GM18867 (cell line): ENCODE data around the gene CTNNB1.

ENCODE experiments used
- ATAC-seq: cut with Tn5 transposase; IDR thresholded peaks from one replicate; pipeline ENCODE4 v1.9.1; 2021; ENCODE audit warnings: mild to moderate bottlenecking, moderate library complexity; ENCODE audit not compliant: unreplicated experiment

Gene CTNNB1

DNA sequence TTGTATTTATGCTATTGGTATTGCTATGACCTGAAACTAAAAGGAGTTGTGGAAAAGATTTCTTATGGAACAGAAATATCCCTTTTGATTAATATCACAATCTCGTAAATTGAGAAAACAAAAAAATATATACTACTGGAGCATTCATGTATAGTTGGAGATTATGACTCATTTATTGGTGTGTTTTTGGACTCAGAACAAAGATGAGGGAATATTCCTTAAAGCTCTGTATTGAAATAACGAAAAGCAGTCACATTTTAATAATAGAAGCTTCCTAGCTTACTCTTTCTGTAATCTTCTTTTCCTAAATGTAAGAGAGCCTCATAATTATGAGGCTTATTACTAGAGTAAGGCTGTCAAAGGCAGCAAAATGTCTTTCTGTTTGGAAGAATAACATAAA, 14.3 kb downstream of the CTNNB1 start:
- ATAC-seq: no peak

DNA sequence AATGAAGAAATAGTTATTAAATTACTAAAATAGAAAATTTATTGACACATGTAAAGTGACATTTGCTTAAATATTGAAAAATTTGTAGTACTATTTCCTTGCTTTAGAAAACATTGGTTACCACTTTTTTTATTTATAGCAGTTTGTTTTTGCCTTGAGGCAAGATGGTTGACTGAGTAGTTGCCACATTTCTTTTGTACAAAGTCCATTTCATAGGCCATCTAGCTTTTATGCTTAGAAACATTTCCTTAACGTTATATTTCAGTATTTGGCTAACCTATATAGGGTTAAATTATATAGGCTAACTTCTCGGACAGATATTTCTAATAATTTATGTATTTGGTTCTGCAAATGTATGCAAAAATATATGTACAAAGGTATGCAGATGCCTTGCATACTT, 17.1 kb downstream of the CTNNB1 start:
- ATAC-seq: no peak

DNA sequence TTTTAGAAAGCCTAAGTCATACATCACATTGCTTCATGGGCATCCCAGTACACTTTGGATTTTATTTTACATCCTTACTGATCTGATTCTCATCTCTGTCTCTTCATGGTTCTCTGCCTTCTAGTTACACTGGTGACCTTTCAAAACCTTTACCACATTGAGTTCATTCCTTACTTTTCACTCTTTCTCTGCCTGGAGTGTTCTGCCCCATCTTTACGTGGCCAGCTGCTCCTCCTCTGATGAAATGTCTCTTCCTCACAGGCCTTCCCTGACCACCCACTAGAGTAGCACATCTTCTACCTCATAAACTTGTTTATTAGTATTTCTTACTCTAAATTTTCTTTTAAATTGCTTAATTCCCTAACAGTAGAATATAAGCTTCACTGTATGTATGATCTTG, 17.7 kb downstream of the CTNNB1 start:
- no peak for ATAC-seq

DNA sequence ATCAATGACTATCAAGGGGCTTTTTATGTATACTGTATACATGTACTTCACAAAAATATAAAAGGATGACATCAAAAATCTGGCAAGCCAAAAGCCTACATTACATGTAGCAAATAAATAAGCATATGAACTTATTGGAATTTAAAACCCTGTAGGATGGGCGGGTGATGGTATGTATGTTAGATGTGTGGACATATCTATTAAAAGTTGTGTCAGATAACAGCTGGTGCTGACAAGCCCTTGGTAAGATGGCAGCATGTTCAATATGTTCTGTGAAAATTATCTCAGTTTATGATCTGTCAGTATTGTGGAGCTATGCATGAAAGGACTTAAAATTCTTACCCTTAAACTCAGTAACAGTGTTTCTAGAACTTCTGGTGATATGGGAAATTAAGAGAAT, 20.1 kb downstream of the CTNNB1 start:
- ATAC-seq: no peak

DNA sequence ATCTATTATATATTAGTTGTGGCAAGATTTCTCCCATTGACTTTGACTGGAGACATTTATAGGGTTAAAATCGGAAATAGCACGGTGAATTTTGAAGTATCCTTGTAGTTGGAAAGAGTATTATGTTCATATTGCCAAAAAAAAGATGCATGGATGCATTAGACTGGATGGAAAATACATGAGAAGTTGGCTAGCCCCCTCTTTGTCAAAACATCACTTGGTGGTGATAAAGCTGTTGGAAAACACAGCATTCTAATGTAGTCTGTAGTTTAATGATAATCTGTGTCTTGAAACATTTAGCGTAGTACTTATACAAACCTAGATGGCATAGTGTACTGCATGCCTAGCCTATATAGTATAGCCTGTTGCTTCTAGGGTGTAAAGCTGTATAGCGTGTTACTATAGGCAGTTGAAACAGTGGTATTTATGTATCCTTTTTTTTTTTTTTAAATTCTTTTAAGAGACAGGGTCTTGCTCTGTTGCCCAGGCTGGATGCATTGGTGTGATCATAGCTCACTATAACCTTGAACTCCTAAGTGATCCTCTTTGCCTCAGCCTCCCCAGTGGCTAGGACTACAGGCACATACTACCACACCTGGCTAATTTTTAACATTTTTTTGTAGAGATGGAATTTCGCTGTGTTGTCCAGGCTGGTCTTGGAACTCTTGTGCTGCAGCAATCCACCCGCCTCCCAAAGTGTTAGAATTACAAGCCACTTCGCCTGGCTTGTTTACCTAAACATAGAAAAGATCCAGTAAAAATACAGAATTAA, 21.8 kb downstream of the CTNNB1 start:
- ATAC-seq: no peak

DNA sequence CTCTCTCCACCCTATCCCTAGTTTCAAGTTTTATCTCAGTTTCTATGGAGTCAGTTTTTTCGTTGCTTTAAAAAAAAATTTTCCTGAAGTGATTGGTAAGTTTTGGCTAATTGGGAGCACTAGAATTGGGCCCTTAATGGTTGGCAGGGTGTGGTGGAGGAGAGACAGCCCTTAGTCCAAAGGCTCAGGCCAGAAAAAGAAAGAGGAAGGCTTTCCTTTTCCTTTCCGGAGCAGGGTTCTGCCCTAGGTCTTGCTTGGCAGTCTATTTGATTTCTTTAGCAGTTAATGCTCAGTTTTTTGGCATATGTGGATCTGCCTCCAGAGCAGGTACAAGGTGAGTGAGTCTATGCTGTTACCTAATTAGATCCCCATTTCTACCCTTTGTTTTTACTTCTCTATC, 22.7 kb downstream of the CTNNB1 start:
- no peak for ATAC-seq

DNA sequence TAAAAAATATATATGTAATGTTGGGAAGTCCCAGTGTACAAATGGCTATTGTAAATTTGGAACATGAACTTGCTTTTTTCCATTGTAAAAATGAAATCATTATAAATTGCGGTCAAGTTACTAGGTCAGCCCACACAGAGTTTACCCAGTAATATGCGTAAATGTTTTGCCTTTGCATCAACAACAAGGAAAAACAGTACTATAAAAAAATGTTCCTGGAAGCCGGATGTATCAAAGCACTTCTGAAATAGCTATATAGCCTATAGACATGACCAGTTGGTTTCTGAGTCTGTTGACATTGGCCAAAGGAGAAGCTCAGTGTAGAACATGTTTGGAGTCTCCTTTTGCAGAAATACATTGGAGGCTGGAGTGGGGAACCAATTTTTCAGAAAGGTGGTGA, 23.2 kb downstream of the CTNNB1 start:
- no peak for ATAC-seq

DNA sequence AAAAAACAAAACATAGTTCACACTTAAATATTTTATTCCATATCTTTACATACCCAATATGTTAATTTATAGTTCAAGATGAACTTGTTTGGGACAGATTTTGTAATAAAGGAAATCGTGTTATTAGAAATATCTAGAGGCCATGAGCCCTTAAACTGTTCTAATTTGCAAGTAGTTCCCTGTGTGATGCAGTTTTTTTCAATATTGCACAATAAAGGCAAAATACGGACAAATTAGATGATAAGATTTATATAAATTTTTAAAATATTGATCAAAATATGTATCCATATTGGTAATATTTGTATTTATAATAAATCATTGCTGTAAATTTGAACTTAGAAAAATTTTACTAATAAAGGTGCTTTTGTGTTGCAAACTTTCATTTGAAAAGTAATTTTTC, 23.8 kb downstream of the CTNNB1 start:
- ATAC-seq: no peak

DNA sequence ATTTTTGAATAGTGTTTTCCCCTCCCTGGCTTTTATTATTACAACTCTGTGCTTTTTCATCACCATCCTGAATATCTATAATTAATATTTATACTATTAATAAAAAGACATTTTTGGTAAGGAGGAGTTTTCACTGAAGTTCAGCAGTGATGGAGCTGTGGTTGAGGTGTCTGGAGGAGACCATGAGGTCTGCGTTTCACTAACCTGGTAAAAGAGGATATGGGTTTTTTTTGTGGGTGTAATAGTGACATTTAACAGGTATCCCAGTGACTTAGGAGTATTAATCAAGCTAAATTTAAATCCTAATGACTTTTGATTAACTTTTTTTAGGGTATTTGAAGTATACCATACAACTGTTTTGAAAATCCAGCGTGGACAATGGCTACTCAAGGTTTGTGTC, 24.4 kb downstream of the CTNNB1 start:
- no peak for ATAC-seq

DNA sequence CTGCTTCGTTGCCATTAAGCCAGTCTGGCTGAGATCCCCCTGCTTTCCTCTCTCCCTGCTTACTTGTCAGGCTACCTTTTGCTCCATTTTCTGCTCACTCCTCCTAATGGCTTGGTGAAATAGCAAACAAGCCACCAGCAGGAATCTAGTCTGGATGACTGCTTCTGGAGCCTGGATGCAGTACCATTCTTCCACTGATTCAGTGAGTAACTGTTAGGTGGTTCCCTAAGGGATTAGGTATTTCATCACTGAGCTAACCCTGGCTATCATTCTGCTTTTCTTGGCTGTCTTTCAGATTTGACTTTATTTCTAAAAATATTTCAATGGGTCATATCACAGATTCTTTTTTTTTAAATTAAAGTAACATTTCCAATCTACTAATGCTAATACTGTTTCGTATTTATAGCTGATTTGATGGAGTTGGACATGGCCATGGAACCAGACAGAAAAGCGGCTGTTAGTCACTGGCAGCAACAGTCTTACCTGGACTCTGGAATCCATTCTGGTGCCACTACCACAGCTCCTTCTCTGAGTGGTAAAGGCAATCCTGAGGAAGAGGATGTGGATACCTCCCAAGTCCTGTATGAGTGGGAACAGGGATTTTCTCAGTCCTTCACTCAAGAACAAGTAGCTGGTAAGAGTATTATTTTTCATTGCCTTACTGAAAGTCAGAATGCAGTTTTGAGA, 25.0 kb downstream of the CTNNB1 start:
- ATAC-seq: no peak

DNA sequence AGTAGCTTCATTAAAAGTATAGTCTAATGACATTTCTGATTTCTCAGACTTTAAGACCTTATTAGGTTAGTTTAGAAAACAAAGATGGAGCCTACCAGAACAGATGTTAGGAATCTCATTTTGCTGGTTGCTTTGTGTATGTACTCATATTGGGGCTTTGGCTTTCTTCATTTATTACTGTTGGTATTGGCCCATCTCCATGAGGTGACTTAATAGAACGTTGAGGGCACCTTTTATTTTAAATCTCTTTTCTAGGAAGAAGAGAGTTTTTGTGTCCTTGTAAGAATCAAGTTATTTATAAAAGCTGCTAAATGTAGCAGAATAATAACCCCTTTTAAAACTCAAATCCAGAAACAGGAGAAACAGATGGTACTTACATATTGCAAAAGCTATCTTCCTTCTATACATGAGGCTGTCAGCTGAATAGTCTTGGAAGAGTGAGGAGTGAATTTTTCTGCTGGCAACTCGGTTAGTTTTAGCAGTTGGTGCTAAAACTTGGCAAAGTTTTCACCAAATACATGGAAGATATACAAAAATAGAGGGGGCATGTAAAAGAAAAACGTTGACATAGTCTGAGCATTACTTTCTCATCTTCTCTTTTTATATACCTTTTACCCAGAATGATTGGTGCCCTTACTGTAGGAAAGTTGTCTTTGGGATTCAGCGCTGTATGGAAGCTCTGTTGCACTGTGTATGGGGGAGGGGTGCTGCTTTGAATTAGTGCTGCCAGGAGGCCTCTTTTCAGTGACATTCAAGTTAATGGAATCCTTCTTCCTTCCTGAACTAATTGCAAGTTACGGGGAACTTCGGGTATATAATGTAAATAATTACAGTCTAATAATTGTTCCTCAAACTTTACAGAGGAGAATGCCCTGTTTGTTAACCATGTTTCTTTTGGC, 35.8 kb downstream of the CTNNB1 start:
- no peak for ATAC-seq

DNA sequence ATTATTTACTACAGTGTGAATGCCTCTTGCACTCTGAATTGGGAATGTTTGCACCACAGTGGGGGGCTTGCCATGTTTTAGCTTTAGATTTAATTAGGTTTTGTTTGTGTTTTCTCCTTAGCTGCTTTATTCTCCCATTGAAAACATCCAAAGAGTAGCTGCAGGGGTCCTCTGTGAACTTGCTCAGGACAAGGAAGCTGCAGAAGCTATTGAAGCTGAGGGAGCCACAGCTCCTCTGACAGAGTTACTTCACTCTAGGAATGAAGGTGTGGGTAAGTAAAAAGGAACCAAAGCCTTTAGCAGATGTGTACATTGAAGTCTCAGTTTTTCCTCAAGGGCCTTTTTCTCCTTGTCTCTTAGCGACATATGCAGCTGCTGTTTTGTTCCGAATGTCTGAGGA, 36.9 kb downstream of the CTNNB1 start:
- ATAC-seq: no peak

DNA sequence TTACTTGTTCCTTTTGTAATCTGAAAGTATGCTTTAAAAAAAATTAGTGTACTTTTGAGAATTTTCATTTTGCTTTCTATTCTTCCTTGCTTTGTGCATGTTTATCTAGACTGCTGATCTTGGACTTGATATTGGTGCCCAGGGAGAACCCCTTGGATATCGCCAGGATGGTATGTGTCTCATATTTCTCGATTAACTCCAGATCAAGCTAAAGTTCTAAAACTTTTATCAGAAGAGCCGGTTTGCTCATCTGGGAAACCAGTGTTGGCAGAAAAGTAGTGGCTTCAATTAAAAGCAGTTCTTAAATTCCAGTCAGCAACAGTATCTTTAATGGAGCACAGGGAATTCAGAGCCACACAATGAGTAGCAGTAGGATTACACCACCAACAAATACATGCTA, 38.6 kb downstream of the CTNNB1 start:
- no peak for ATAC-seq

DNA sequence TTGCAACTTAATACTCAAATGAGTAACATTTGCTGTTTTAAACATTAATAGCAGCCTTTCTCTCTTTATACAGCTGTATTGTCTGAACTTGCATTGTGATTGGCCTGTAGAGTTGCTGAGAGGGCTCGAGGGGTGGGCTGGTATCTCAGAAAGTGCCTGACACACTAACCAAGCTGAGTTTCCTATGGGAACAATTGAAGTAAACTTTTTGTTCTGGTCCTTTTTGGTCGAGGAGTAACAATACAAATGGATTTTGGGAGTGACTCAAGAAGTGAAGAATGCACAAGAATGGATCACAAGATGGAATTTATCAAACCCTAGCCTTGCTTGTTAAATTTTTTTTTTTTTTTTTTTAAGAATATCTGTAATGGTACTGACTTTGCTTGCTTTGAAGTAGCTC, 40.3 kb downstream of the CTNNB1 start:
- ATAC-seq: no peak

DNA sequence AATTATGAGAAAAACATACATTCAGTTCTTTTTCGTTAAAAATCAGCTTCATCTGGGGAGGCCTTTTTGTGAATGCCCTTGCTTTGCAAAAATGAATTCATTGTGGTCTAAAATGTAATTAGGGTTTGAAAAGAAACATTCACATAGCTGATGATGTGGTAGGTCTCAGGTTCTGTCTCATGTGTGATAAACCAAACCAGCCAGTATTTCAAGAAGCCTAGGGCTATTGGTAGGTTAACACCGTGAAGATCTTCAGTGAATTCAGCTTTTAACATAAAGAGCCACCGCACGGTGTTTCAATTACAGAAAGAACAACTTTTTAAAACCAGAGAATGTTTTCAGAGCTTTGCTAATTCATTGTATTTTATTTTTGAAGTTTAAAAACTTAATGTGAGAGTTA, 41.9 kb downstream of the CTNNB1 start:
- no peak for ATAC-seq

DNA sequence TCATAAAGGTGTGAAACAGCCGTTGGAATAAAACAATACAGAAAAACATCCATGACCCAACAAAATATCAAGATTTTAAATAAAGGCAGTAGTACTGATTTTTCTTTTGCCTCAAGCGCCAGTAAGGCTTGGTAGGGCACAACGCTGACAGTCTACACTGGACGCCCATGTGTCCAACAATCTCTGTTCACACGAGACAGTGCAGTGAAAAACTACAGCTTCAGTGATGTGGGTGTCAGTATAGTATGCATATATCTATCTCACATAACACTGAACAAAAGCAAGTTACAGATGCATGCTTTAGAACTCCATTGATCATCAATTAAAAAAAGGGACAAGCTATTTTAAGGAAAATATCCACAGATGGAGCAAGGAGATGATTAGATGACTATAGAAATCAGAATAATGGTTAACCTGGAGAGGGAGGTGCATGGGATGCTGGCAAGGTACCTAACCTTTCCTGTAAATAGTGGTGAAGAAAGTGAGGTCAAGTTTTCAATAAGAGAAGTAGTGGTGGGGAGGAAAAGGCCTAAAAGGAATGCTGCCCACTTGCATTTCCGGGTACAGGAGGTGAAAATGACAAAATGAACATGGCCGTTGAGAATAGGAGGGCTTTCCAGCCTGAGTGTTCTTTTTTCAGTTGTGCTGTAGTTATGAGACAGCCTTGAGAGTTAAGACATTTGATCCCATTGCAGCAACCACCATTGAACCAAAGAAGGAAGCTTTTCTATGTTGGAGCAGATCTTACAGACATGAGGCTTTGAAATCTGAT, 42.7 kb downstream of the CTNNB1 start:
- no peak for ATAC-seq

DNA sequence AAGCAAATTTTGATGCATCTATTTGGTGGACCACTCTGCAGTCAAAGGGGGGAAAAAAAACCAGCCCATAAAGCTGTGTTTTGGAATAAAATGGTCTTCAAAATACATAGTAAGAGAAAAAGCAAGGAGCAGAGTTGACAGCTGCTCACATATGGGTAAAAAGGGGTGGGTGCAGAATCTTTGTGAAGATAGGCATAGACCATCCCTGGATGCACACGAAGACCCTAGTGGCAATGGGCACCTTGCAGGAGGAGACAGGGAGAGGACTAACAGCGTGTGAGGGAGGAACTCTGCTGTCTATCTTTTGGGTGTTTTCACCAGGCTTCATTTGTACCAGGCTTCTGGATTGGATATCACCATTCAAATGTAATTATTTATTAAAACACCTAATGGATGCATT, 43.9 kb downstream of the CTNNB1 start:
- no peak for ATAC-seq

DNA sequence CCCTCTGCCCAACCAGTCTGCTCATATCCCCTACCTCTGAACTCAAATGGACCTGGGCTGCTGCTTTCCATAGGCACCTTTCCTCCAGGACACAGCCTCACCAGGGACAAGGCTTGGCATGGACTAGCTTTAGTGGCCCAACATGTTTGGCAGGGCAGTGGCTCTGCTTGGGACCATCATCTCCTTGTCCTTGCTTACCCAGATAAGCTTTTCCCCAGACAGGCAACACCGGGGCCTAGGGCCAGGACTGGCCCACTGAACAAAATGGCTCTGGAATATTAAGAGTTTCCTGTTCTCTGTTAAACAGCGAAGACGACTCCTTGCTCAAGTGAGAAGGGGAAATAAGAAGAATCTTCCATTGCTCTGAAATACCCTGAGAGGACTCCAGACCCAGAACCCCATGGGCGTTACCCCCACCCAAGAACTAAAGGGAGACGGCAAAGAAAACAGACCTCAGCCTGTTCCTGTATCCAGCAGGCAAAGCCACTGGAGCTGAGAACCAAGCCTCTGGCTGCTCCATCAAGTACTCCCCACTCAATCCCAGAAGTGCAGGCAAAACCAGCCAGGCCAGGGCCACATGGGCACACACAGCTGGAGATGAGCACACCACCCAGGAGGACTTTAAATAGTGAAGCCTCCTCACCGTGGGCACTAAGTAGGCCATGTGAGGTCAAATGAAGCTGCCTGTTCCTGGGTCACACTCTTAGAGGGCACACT, 45.5 kb downstream of the CTNNB1 start:
- ATAC-seq: no peak

DNA sequence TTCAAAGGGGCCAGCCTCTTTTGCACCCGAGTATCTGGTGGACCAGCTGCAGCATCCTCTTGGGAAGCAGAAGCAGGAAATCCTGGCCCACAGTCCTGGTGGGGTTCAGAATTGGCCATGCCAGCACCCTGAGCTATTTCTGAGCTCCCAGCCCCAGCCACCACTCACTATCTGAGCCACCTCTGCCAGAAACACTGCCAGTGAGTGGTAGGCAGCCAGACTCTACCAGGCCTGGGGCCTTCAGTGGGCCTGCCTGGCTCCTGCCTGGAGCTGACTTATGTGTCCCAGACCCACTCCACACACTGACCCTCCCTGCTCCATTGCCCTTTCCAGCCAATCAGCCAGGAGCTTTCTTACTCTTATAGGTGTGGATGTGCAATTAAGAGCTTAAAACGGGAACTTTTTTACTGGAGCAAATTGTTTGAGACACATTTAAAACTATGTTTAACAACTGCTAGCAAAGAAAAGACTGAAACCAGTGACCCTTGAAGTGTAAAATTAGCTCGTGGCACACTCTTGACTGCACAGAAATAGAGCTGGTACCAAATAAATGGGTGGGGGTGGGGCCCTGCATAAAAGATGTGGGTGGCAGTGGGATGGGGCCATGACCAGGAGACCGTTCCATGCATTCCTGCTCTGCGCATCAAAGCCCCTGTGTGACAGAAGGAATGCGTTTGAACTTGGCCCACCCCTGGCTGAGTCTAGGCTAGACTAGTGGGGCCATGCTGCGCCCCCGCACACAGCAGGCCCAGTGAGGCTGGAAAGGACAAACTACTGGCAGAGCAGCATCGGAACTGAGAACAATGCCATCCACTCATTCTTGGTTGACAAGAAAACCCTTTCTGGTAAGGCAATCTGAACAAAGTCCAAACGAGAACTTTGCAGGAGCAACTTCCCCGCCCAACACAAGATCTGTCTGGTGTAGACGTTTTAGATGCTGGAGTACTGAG, 48.0 kb downstream of the CTNNB1 start:
- no peak for ATAC-seq
